Mesothelial cell of epicardium (in vitro differentiated cells): ENCODE measurements around the gene INTS3. TPM values are rescaled to one million over a fixed set of nuclear protein-coding genes. Genes with fewer than 3 reads are reported as not detected.

Experiments
- DNase-seq, 2 experiments: peaks; one replicate each; pipeline ENCODE4 v3.0.0; 2021; ENCODE audit warnings: low spot score in 2 of 2; ENCODE audit not compliant: unreplicated experiment in 2 of 2
- H3K27ac Mint-ChIP-seq: 2 replicates; pipeline ENCODE4 v1.8.0; 2021; ENCODE audit warnings: mixed read lengths
- H3K27me3 Mint-ChIP-seq: 2 replicates; pipeline ENCODE4 v1.8.0; 2021; ENCODE audit warnings: low read depth, mixed read lengths
- H3K36me3 Mint-ChIP-seq: 2 replicates; pipeline ENCODE4 v1.8.0; 2021; ENCODE audit warnings: mixed read lengths
- H3K4me1 Mint-ChIP-seq: 2 replicates; pipeline ENCODE4 v1.8.0; 2021; ENCODE audit warnings: mixed read lengths
- H3K4me3 Mint-ChIP-seq: 2 replicates; pipeline ENCODE4 v1.8.0; 2021; ENCODE audit warnings: mild to moderate bottlenecking, moderate library complexity, mixed read lengths
- H3K9me3 Mint-ChIP-seq: 2 replicates; pipeline ENCODE4 v1.8.0; 2021; ENCODE audit warnings: mixed read lengths
- total RNA-seq: library from RNA; stranded (reverse); gene quantifications from 3 replicates; pipeline ENCODE4 v1.2.1, GENCODE V29; 2021
- TF ChIP-seq, protein P1 (sequence below): fragments of 200-600 bp; sonication (generic); IDR thresholded peaks from one replicate; pipeline ENCODE4 v1.5.0; 2021; ENCODE audit warnings: antibody characterized with exemption; ENCODE audit not compliant: unreplicated experiment

INTS3 gene
- total RNA-seq, 1 donor from 2014 or later = 120 TPM

DNA sequence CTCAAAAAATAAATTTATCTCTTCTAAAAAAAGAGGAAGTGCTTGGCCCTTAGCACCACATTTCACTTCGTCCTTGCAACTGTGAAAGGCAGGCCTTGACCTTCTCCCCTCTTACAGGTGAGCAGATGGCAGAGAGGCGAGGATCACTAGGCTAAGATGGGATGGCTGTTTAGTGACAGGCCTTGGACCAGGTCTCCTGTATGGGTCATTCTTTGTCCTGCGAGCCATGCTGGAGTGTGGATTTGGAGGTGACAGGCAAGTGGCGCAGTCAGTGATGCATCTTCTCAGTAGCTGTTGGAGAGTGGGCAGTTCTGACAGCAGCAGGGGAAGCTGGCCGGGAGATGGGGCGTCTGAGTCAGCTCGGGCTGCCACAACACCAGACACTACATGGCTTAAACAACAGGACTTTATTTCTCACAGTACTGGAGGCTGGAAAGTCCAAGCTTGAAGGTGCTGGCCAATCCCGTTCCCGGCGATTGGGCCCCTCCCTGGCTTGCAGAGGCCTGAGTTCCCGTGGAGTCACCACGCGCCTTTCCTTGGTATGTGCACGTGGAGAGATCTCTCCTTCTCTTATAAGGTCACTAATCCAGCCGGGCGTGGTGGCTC is 63.9 kb downstream of the INTS3 start:
- H3K4me3 Mint-ChIP-seq = no peak overlapping the region
- no peaks in the 10 kb centered on the region for H3K27me3 Mint-ChIP-seq
- TF ChIP-seq, protein P1, sequence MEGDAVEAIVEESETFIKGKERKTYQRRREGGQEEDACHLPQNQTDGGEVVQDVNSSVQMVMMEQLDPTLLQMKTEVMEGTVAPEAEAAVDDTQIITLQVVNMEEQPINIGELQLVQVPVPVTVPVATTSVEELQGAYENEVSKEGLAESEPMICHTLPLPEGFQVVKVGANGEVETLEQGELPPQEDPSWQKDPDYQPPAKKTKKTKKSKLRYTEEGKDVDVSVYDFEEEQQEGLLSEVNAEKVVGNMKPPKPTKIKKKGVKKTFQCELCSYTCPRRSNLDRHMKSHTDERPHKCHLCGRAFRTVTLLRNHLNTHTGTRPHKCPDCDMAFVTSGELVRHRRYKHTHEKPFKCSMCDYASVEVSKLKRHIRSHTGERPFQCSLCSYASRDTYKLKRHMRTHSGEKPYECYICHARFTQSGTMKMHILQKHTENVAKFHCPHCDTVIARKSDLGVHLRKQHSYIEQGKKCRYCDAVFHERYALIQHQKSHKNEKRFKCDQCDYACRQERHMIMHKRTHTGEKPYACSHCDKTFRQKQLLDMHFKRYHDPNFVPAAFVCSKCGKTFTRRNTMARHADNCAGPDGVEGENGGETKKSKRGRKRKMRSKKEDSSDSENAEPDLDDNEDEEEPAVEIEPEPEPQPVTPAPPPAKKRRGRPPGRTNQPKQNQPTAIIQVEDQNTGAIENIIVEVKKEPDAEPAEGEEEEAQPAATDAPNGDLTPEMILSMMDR = no peak
- H3K36me3 Mint-ChIP-seq = no peaks in the 10 kb centered on the region
- peaks cover 14% of the 10 kb centered on the region for H3K4me1 Mint-ChIP-seq
- no peak for DNase-seq
- no peak overlapping the region for H3K27ac Mint-ChIP-seq
- H3K9me3 Mint-ChIP-seq = no peaks in the 10 kb centered on the region

DNA sequence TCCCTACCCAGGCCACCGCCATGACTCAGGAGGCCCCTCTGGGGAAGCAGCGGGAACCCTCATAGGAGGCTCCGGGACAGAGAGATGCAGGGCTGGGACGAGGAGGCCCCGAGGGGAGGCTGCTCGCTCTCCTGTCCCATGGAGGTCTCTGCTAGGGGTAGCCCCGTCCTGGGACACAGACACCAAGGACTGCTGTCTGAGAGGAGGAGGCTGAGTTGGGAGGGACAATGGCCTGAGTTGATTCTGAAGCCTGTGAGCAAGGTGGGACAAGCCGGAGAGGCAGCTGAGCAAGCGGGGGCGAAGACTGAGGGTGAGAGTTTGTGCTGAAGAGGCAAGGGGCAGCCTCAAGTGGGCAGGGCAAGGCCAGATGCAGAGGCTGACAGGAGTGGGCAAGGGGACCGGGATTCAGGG is 64.8 kb downstream of the INTS3 start:
- H3K4me3 Mint-ChIP-seq = no peak overlapping the region
- no peaks in the 10 kb centered on the region for H3K36me3 Mint-ChIP-seq
- no peak overlapping the region for H3K27ac Mint-ChIP-seq
- no peaks in the 10 kb centered on the region for H3K27me3 Mint-ChIP-seq
- H3K4me1 Mint-ChIP-seq = peaks cover 13% of the 10 kb centered on the region
- no peak for DNase-seq
- TF ChIP-seq, protein P1 = no peak
- H3K9me3 Mint-ChIP-seq = no peaks in the 10 kb centered on the region

DNA sequence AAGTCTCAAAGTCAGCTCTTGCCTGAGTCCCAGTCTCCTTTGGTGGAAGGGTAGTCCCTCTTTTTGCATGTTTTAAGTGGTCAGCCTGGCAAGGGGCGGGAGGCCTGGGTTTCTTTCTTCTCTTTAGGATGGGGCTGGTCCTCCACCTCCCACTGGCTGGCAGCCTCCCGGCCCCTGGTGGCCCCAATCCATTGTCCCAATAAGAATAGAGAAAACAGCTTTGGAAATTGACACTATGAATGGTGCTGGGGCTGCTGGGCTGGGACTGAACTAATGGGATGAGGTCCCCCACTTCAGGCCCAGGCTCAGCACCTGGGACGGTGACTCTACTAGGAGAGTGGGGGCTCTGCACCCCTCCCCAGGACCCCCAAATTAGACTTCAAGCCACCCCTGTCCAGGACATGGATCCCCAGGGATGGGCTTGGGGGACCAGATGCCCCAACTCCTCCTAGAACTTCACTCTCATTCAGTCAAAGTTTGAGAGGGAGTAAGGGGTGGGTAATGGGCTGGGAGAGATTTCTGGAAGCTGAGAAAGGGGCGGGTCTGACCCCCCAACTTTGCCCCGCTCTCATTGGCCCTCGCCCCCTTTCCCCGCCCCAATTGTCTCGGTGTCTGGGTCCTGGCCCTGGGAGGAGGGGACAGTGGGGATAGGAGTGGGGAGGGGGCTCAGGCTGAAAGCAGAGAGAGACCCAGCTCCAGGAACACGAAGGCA is 65.6 kb downstream of the INTS3 start:
- H3K36me3 Mint-ChIP-seq = no peaks in the 10 kb centered on the region
- H3K4me1 Mint-ChIP-seq = peaks cover 7% of the 10 kb centered on the region
- H3K27ac Mint-ChIP-seq = no peak overlapping the region

DNA sequence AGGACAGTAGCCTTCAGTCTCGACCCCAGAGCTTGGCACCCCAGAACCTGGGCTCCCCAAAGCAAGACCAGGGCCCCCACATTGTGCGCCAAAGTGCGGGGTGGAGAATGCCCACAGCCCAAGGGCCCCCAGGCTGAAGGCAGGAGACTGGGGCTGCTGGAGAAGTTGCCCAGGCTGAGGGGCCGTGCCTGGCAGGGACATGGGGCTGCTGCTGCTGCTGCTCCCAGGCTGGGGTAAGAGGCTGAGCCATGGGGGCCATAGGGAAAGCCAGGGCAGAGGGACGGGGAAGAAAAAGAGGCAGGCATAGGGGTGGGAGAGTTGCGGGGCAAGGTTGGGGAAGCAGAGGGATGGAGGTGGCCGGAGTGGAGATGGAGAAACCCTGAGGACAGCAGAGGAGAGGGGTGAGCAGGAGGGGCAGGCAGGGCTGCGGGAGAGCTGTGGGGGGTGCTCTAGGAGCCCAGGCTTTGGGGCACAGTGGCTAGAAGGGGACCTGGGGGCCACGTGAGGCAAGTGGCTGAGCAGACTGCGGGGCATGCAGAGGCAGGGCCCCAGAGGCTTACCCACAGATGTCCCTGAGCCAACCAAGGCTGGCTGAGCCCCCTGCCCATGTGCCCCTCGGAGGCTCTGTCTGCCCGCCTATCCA is 66.2 kb downstream of the INTS3 start:
- Mint-ChIP-seq H3K27ac (no peak overlapping the region), H3K4me3 (no peak overlapping the region), H3K4me1 (peaks cover 7% of the 10 kb centered on the region), H3K9me3 (no peaks in the 10 kb centered on the region), H3K36me3 (no peaks in the 10 kb centered on the region), H3K27me3 (no peaks in the 10 kb centered on the region)
- no peak for DNase-seq
- TF ChIP-seq, protein P1 = no peak

More for the DNA sequence above, 65.6 kb downstream of the INTS3 start:
- Mint-ChIP-seq H3K4me3 (no peak overlapping the region), H3K27me3 (no peaks in the 10 kb centered on the region), H3K9me3 (no peaks in the 10 kb centered on the region)
- TF ChIP-seq, protein P1 = no peak
- DNase-seq = no peak

DNA sequence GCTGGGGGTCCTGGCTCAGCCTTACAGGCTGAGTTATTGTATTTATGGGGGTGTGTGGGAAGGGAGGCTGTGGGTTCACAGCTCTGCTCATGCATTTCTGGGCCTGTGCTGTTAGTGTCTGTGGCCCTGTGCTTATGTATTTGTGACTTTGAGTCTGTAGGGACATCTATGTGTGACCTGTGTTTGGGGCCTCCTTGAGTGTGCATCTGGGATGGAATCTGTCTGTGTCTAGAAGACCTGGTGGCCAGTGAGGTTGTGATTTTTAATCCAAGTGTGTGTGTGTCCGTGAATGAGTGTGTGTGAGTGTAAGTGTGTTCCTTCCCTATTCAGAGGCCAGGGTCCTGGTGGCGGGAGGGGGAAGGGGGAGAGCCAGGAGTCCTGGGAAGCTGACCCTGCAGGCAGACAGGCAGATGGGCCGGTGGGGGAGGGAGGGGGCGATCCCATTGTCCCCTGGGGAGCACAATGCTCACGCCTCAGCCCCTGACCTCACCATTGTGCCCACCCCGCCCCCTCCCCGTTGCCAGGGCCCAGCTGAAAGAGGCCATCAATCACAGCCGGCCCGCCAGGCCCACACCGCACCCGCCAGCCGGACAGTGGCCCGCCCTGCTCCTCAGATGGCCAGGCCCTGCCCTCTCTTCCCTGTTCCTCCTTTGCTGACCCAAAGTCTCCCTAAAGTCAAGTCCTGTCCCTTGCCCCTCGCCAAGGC is 66.9 kb downstream of the INTS3 start:
- H3K27ac Mint-ChIP-seq = no peak overlapping the region
- DNase-seq = no peak
- no peaks in the 10 kb centered on the region for H3K9me3 Mint-ChIP-seq
- no peak overlapping the region for H3K4me3 Mint-ChIP-seq
- TF ChIP-seq, protein P1 = no peak
- peaks cover 7% of the 10 kb centered on the region for H3K4me1 Mint-ChIP-seq
- H3K27me3 Mint-ChIP-seq = no peaks in the 10 kb centered on the region
- no peaks in the 10 kb centered on the region for H3K36me3 Mint-ChIP-seq
